H1 (cell line): ENCODE measurements around the gene CAMTA1. TPM values are rescaled to one million over a fixed set of nuclear protein-coding genes. Genes with fewer than 3 reads are reported as not detected.
A peak's percentile ranks its signal among the peaks of the same experiment; 100 is the strongest.

ENCODE experiments used
- CTCF ChIA-PET: fragments of 300-600 bp; sonication (Branson Sonifier 250); formaldehyde crosslinking; loops from one replicate; lab custom pipeline; 2021; ENCODE audit not compliant: partially characterized antibody; lab: Charles Lee
- POLR2A ChIA-PET: fragments of 300-600 bp; sonication (Branson Sonifier 250); formaldehyde crosslinking; loops from one replicate; lab custom pipeline; 2021; ENCODE audit warnings: inconsistent platforms; ENCODE audit not compliant: partially characterized antibody; lab: Charles Lee
- DNase-seq, 2 experiments: peaks; one replicate each; pipeline versions ENCODE4 v3.0.0 to v3.0.0-alpha.2; 2010 to 2022; ENCODE audit warnings: low spot score in 2 of 2, low read depth in 1 of 2, mixed read lengths in 1 of 2
- FAIRE-seq: peaks from 2 replicates; lab custom pipeline; 2011; peaks lifted over from hg19 to GRCh38; lab: Jason Lieb, UNC
- H2AFZ ChIP-seq: 2 replicates; pipeline ENCODE4 v1.8.1; 2012; ENCODE audit warnings: low read length, inconsistent platforms
- H2AK5ac ChIP-seq: 2 replicates; pipeline ENCODE4 v1.6.1; 2013; ENCODE audit warnings: low read depth, low read length
- H2BK120ac ChIP-seq: replicated peaks from 2 replicates; pipeline ENCODE3; 2013; ENCODE audit warnings: low read depth, low read length, inconsistent platforms
- H2BK12ac ChIP-seq: 2 replicates; pipeline ENCODE4 v1.6.1; 2013; ENCODE audit warnings: low read depth, low read length
- H2BK15ac ChIP-seq: 2 replicates; pipeline ENCODE4 v1.6.1; 2013; ENCODE audit warnings: low read length
- H2BK20ac ChIP-seq: 2 replicates; pipeline ENCODE4 v1.6.1; 2013; ENCODE audit warnings: low read length
- H2BK5ac ChIP-seq: 2 replicates; pipeline ENCODE4 v1.6.1; 2013; ENCODE audit warnings: low read depth, low read length
- H3K14ac ChIP-seq: 2 replicates; pipeline ENCODE4 v1.6.1; 2013; ENCODE audit warnings: inconsistent platforms; ENCODE audit not compliant: insufficient read length
- H3K18ac ChIP-seq: 2 replicates; pipeline ENCODE4 v1.6.1; 2013; ENCODE audit warnings: low read length; ENCODE audit errors: extremely low read depth
- H3K23ac ChIP-seq: 2 replicates; pipeline ENCODE4 v1.6.1; 2013; ENCODE audit warnings: inconsistent platforms; ENCODE audit not compliant: insufficient read length
- H3K23me2 ChIP-seq: 2 replicates; pipeline ENCODE4 v1.6.1; 2013; ENCODE audit warnings: low read depth, low read length
- H3K27ac ChIP-seq: 2 replicates; pipeline ENCODE4 v1.6.1; 2011; ENCODE audit warnings: low read depth, low read length, inconsistent platforms
- H3K27me3 ChIP-seq, 4 experiments: replicated peaks in 1 of 4; 1 replicate in 1 of 4; 2 replicates in 3 of 4; pipeline versions ENCODE4 v1.6.1 to v1.8.1; 2011 to 2013; ENCODE audit warnings: low read length in 3 of 4, mild to moderate bottlenecking in 3 of 4, inconsistent platforms in 2 of 4, mixed read lengths in 2 of 4, moderate library complexity in 1 of 4; ENCODE audit not compliant: control insufficient read depth in 3 of 4, insufficient read depth in 3 of 4; ENCODE audit errors: extremely low read depth in 1 of 4
- H3K36me3 ChIP-seq, 4 experiments: 2 replicates each; pipeline versions ENCODE4 v1.6.1 to v1.8.1; 2011 to 2013; ENCODE audit warnings: mild to moderate bottlenecking in 4 of 4, low read length in 3 of 4, moderate library complexity in 2 of 4, control low read depth in 1 of 4, inconsistent platforms in 1 of 4; ENCODE audit not compliant: insufficient read depth in 4 of 4, control insufficient read depth in 2 of 4
- H3K4ac ChIP-seq: replicated peaks from 2 replicates; pipeline ENCODE3; 2013; ENCODE audit warnings: low read length, low read depth, mixed read lengths, inconsistent platforms; ENCODE audit not compliant: insufficient read length
- H3K4me1 ChIP-seq, 4 experiments: replicated peaks in 1 of 4; 1 replicate in 1 of 4; 2 replicates in 3 of 4; pipeline versions ENCODE4 v1.6.1 to v1.8.1; 2011 to 2013; ENCODE audit warnings: low read length in 3 of 4, inconsistent platforms in 2 of 4, mixed read lengths in 1 of 4; ENCODE audit not compliant: insufficient read depth in 4 of 4, control insufficient read depth in 3 of 4
- H3K4me2 ChIP-seq, 2 experiments: 2 replicates each; pipeline versions ENCODE4 v1.6.1 to v1.8.1; 2011 to 2013; ENCODE audit warnings: low read depth in 2 of 2, low read length in 2 of 2, control low read depth in 1 of 2, inconsistent platforms in 1 of 2, mild to moderate bottlenecking in 1 of 2; ENCODE audit not compliant: insufficient read depth in 1 of 2
- H3K4me3 ChIP-seq, 4 experiments: fragments of 200-600, 300-600 bp in 1 of 4; sonication (generic), shearing (Covaris generic), sonication (Bioruptor Twin) in 1 of 4; 2 replicates each; pipeline versions ENCODE4 v1.5.1 to v1.8.1; 2011 to 2016; ENCODE audit warnings: low read length in 4 of 4, low read depth in 3 of 4, control low read depth in 2 of 4, inconsistent platforms in 2 of 4, mild to moderate bottlenecking in 2 of 4, mixed read lengths in 1 of 4, moderate library complexity in 1 of 4; ENCODE audit not compliant: insufficient read depth in 2 of 4; ENCODE audit errors: extremely low read depth in 1 of 4
- H3K56ac ChIP-seq: replicated peaks from 2 replicates; pipeline ENCODE3; 2013; ENCODE audit warnings: low read depth, mild to moderate bottlenecking, mixed read lengths, low read length, inconsistent platforms; ENCODE audit not compliant: insufficient read length
- H3K79me1 ChIP-seq: 2 replicates; pipeline ENCODE4 v1.6.1; 2013; ENCODE audit warnings: low read depth, low read length, control low read depth
- H3K79me2 ChIP-seq, 2 experiments: 2 replicates each; pipeline versions ENCODE4 v1.6.1 to v1.8.1; 2012 to 2013; ENCODE audit warnings: low read length in 2 of 2, mild to moderate bottlenecking in 2 of 2, inconsistent platforms in 1 of 2; ENCODE audit not compliant: insufficient read depth in 2 of 2, control insufficient read depth in 1 of 2
- H3K9ac ChIP-seq, 4 experiments: replicated peaks in 1 of 4; 1 replicate in 1 of 4; 2 replicates in 3 of 4; pipeline versions ENCODE4 v1.6.1 to v1.8.1; 2011 to 2013; ENCODE audit warnings: low read depth in 3 of 4, low read length in 3 of 4, control low read depth in 2 of 4, mild to moderate bottlenecking in 2 of 4, moderate library complexity in 2 of 4, inconsistent platforms in 1 of 4; ENCODE audit errors: extremely low read depth in 1 of 4
- H3K9me3 ChIP-seq, 2 experiments: 2 replicates each; pipeline versions ENCODE4 v1.6.1 to v1.8.1; 2012 to 2013; ENCODE audit warnings: mild to moderate bottlenecking in 2 of 2, moderate library complexity in 2 of 2, control low read depth in 1 of 2, inconsistent platforms in 1 of 2, low read depth in 1 of 2, low read length in 1 of 2, mixed read lengths in 1 of 2; ENCODE audit not compliant: insufficient read depth in 2 of 2
- H4K20me1 ChIP-seq, 2 experiments: replicated peaks in 1 of 2; 2 replicates each; pipeline versions ENCODE3 to v1.8.1; 2011 to 2013; ENCODE audit warnings: inconsistent platforms in 2 of 2, low read length in 2 of 2, mild to moderate bottlenecking in 1 of 2; ENCODE audit not compliant: insufficient read depth in 2 of 2, control insufficient read depth in 1 of 2
- H4K5ac ChIP-seq: 2 replicates; pipeline ENCODE4 v1.6.1; 2013; ENCODE audit warnings: low read length, low read depth, mixed read lengths, inconsistent platforms; ENCODE audit not compliant: insufficient read length
- H4K8ac ChIP-seq: 2 replicates; pipeline ENCODE4 v1.8.0; 2013; ENCODE audit warnings: mild to moderate bottlenecking, moderate library complexity, low read length, inconsistent platforms; ENCODE audit not compliant: insufficient read depth; ENCODE audit errors: extremely low read depth
- H4K91ac ChIP-seq: replicated peaks from 2 replicates; pipeline ENCODE3; 2013; ENCODE audit warnings: low read length, mixed read lengths, inconsistent platforms; ENCODE audit not compliant: insufficient read length
- BCL11A ChIP-seq, 2 experiments: IDR thresholded peaks; one replicate each; pipeline ENCODE4 v1.6.1; 2011; ENCODE audit warnings: low read depth in 2 of 2, low read length in 2 of 2, mild to moderate bottlenecking in 2 of 2
- CBX8 ChIP-seq: fragments of 300-800, 300-1000 bp; sonication (generic); IDR thresholded peaks from 2 replicates; pipeline ENCODE4 v1.7.1; 2016; ENCODE audit warnings: low read depth, low read length, borderline replicate concordance
- EGR1 ChIP-seq: IDR thresholded peaks from 2 replicates; pipeline ENCODE4 v1.6.1; 2011; ENCODE audit warnings: low read depth, low read length, borderline replicate concordance
- MAFK ChIP-seq: IDR thresholded peaks from 2 replicates; pipeline ENCODE4 v1.6.1; 2012; ENCODE audit warnings: low read depth, mild to moderate bottlenecking, improper control_type of control experiment, low read length
- RXRA ChIP-seq: IDR thresholded peaks from 2 replicates; pipeline ENCODE4 v1.6.1; 2011; ENCODE audit warnings: low read depth, mild to moderate bottlenecking, low read length, moderate library complexity; ENCODE audit not compliant: insufficient read depth
- SP1 ChIP-seq: IDR thresholded peaks from 2 replicates; pipeline ENCODE4 v1.6.1; 2011; ENCODE audit warnings: low read depth, low read length
- ZNF274 ChIP-seq: IDR thresholded peaks from 2 replicates; pipeline ENCODE4 v1.7.0; 2012; ENCODE audit warnings: low read length, borderline replicate concordance; ENCODE audit errors: extremely low read depth
- WGBS, 2 experiments: shearing (Covaris generic) in 1 of 2; methylation state at CpG; one replicate each; pipeline versions ENCODE4 v1.1.6 to v1.1.7; 2013 to 2015; ENCODE audit warnings: low lambda C conversion rate in 2 of 2, mixed read lengths in 2 of 2, inconsistent platforms in 1 of 2, low coverage in 1 of 2, missing lambda C conversion rate in 1 of 2; ENCODE audit not compliant: insufficient replicate concordance in 2 of 2, insufficient coverage in 1 of 2, insufficient read length in 1 of 2; ENCODE audit errors: extremely low coverage in 1 of 2, missing lambda C conversion rate in 1 of 2; 5-methylcytosine and 5-hydroxymethylcytosine counted together
- polyA plus RNA-seq, 7 experiments: library from polyadenylated mRNA; depleted of rRNA in 3 of 7; stranded (reverse) in 5 of 7; unstranded in 2 of 7; fragments of >200 nt in 5 of 7; fragments of 200-250 nt in 2 of 7; gene quantifications; 1 replicate in 5 of 7; 2 replicates in 1 of 7; 4 replicates in 1 of 7; pipeline versions ENCODE4 v1.2.1 to v1.2.3, GENCODE V29; 2011 to 2013; ENCODE audit warnings: missing spikeins in 2 of 7, mixed read lengths in 2 of 7
- total RNA-seq: library from RNA; stranded (reverse); fragmentation: NEBNext Ultra II Directional; extraction: Animal tissue kit (Norgen Biotek cat#: 25700); gene quantifications from 2 replicates; pipeline ENCODE4 v1.2.1, GENCODE V29; 2021
- TF ChIP-seq, protein P1 (sequence below), 3 experiments: IDR thresholded peaks; 1 replicate in 2 of 3; 2 replicates in 1 of 3; pipeline versions ENCODE4 v1.5.1 to v1.6.1; 2011; ENCODE audit warnings: low read length in 3 of 3, mild to moderate bottlenecking in 3 of 3, inconsistent platforms in 2 of 3, low read depth in 1 of 3, moderate library complexity in 1 of 3; ENCODE audit not compliant: insufficient read depth in 1 of 3; ENCODE audit errors: control extremely low read depth in 1 of 3

The CAMTA1 gene
- total and polyA plus RNA-seq, 2 of the 8 experiments (the other 6 are each of a cell fraction or from before 2014, with no cell fraction given), result 65.0 to 119 TPM

DNA sequence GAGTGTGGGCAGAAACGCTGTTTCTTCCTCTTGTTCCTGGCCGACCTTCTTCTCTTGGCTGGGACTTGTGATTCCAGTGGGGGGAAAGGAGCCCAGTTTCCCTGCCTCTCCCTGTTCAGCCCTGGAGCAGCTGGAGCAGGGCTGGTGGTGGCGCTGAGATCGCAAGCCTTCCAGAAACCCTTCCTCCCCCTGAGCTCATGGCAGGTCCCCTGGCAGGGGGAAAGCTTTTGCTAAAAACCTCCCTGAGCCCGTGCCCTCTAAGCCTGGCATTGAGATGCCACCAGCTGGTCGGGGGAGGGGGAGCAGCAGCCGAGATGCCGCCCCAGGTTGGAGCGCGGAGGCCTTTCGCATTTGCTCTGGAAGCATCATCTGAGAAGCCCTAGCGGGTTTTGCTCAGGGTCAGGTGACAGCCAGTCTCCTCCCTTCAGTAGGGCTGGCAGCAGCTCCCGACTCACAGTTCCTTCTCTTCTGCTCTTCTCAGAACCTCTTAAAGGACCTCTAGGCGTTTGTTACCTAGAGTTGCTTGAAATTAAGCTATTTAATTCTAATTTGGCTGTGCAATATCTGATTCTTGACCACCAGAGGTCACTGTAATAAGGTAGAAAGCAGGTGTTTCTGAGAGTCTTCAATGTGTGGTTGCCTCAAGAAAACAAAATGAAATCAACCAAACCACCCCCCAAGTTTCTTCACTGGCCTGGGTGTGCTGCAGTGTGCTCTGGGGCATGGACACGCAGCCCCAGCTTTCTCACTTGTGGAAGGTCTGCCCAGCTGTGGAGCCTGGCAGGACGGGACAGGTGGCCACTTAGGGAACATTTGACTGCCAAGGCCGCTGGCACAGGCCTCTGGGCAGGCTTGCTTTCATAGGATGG, 257.3 kb downstream of the CAMTA1 start:
- CTCF ChIA-PET, result interaction anchor here (0.6 to 11.3 kb wide), 84 partner anchors 8 to 900 kb away, joined by 3 to 107 read pairs (median 4); no protein-coding TSS in a partner anchor
- H2BK12ac ChIP-seq, result no peak overlapping the region
- H2BK15ac ChIP-seq, result peak overlapping the region; percentile 88; the same call in 1 of the 2 replicates
- no peak overlapping the region; the same call in 1 of the 2 replicates for H4K8ac ChIP-seq
- H3K36me3 ChIP-seq, result no peaks in the 10 kb centered on the region
- peak in 1 of 2 experiments; percentile 56 for DNase-seq
- H3K4me1 ChIP-seq, result peaks cover 0 to 11% (median 5%) of the 10 kb centered on the region in 4 experiments; a peak in 5 of 7 replicates
- no peak overlapping the region for H3K56ac ChIP-seq
- no peak overlapping the region for H2AFZ ChIP-seq
- no peaks in the 10 kb centered on the region for H3K9me3 ChIP-seq
- no peak overlapping the region for H4K5ac ChIP-seq
- H2BK5ac ChIP-seq, result no peak overlapping the region
- H4K91ac ChIP-seq, result no peak overlapping the region
- no peaks in the 10 kb centered on the region for H3K79me2 ChIP-seq
- H3K4me2 ChIP-seq, result no peak overlapping the region
- no peaks in the 10 kb centered on the region for H3K27me3 ChIP-seq
- no peaks in the 10 kb centered on the region for H3K79me1 ChIP-seq
- no peaks in the 10 kb centered on the region for H3K23me2 ChIP-seq
- 66% methylated on average over 17 of the region's 17 CpGs; no CpG with 5 or more reads in 1 of the 2 experiments for WGBS, 2 experiments
- H3K23ac ChIP-seq, result no peak overlapping the region
- H3K4me3 ChIP-seq, result no peak overlapping the region
- no peak overlapping the region for H2BK120ac ChIP-seq
- no peak overlapping the region for H2AK5ac ChIP-seq
- H3K27ac ChIP-seq, result no peak overlapping the region
- no peak overlapping the region for H3K14ac ChIP-seq
- no peak overlapping the region; the same call in 1 of the 2 replicates for H3K18ac ChIP-seq
- peak; percentile 96 for FAIRE-seq
- POLR2A ChIA-PET, result interaction anchor here (0.7 to 1.3 kb wide), 5 partner anchors 27 to 341 kb away, joined by 3 read pairs; no protein-coding TSS in a partner anchor
- H4K20me1 ChIP-seq, result no peaks in the 10 kb centered on the region
- no peak overlapping the region for H2BK20ac ChIP-seq
- H3K4ac ChIP-seq, result no peak overlapping the region
- no peak overlapping the region for H3K9ac ChIP-seq
- TF ChIP-seq BCL11A (IDR thresholded peaks at IDR 0.05; ENCODE audit: low read depth in 2 of 2, low read length in 2 of 2), result no peak
- TF ChIP-seq ZNF274, result no peak
- no peak for TF ChIP-seq CBX8
- TF ChIP-seq SP1, result no peak
- no peak for TF ChIP-seq RXRA
- TF ChIP-seq MAFK, result no peak
- TF ChIP-seq, protein P1, sequence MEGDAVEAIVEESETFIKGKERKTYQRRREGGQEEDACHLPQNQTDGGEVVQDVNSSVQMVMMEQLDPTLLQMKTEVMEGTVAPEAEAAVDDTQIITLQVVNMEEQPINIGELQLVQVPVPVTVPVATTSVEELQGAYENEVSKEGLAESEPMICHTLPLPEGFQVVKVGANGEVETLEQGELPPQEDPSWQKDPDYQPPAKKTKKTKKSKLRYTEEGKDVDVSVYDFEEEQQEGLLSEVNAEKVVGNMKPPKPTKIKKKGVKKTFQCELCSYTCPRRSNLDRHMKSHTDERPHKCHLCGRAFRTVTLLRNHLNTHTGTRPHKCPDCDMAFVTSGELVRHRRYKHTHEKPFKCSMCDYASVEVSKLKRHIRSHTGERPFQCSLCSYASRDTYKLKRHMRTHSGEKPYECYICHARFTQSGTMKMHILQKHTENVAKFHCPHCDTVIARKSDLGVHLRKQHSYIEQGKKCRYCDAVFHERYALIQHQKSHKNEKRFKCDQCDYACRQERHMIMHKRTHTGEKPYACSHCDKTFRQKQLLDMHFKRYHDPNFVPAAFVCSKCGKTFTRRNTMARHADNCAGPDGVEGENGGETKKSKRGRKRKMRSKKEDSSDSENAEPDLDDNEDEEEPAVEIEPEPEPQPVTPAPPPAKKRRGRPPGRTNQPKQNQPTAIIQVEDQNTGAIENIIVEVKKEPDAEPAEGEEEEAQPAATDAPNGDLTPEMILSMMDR (IDR thresholded peaks at IDR 0.05; ENCODE audit: control extremely low read depth in 1 of 3, insufficient read depth in 1 of 3, low read depth in 1 of 3, low read length in 3 of 3), result peak in 2 of 3 experiments; percentile 65 to 67; a peak in 3 of 4 replicates
- TF ChIP-seq EGR1, result no peak
